MM.1S (cell line): ENCODE measurements around the gene CERKL.

Experiments used
- DNase-seq: peaks from one replicate; pipeline ENCODE4 v3.0.0-alpha.2; 2015
- H2AFZ ChIP-seq: fragments of 300-600 bp; sonication (generic); 2 replicates; pipeline ENCODE4 v1.6.0; 2016; ENCODE audit warnings: antibody characterized with exemption, low read length
- H3F3A ChIP-seq: fragments of 300-600 bp; sonication (generic); 2 replicates; pipeline ENCODE4 v1.6.1; 2016; ENCODE audit warnings: mild to moderate bottlenecking, antibody characterized with exemption, low read length, moderate library complexity, mixed read lengths; ENCODE audit not compliant: insufficient read depth
- H3K27ac ChIP-seq: fragments of 300-600 bp; sonication (generic); 2 replicates; pipeline ENCODE4 v1.5.1; 2016; ENCODE audit warnings: mild to moderate bottlenecking, low read length
- H3K27me3 ChIP-seq: fragments of 300-600 bp; sonication (generic); replicated peaks from 2 replicates; pipeline ENCODE4 v1.6.0; 2016; ENCODE audit warnings: low read length; ENCODE audit not compliant: insufficient read depth
- H3K36me3 ChIP-seq: fragments of 300-600 bp; sonication (generic); replicated peaks from 2 replicates; pipeline ENCODE4 v1.6.1; 2016; ENCODE audit warnings: mild to moderate bottlenecking, low read length, mixed read lengths; ENCODE audit not compliant: insufficient read depth
- H3K4me1 ChIP-seq: fragments of 300-600 bp; sonication (generic); 2 replicates; pipeline ENCODE4 v1.6.1; 2016; ENCODE audit warnings: low read length, mixed read lengths
- H3K4me2 ChIP-seq: fragments of 300-600 bp; sonication (generic); 2 replicates; pipeline ENCODE4 v1.6.0; 2016; ENCODE audit warnings: low read depth, low read length
- H3K4me3 ChIP-seq: fragments of 300-600 bp; sonication (generic); 2 replicates; pipeline ENCODE4 v1.5.1; 2016; ENCODE audit warnings: low read length, mixed read lengths
- H3K79me2 ChIP-seq: fragments of 300-600 bp; sonication (generic); 2 replicates; pipeline ENCODE4 v1.6.1; 2016; ENCODE audit warnings: mixed run types, low read length, mixed read lengths
- H3K9ac ChIP-seq: fragments of 300-600 bp; sonication (generic); 2 replicates; pipeline ENCODE4 v1.6.1; 2016; ENCODE audit warnings: low read length, mixed read lengths
- H3K9me2 ChIP-seq: fragments of 300-600 bp; sonication (generic); replicated peaks from 2 replicates; pipeline ENCODE4 v1.6.1; 2016; ENCODE audit warnings: mild to moderate bottlenecking, low read length, mixed read lengths; ENCODE audit not compliant: insufficient read depth
- H3K9me3 ChIP-seq: fragments of 300-600 bp; sonication (generic); replicated peaks from 2 replicates; pipeline ENCODE4 v1.6.1; 2016; ENCODE audit warnings: mild to moderate bottlenecking, low read length, mixed read lengths; ENCODE audit not compliant: insufficient read depth
- H4K20me1 ChIP-seq: fragments of 300-600 bp; sonication (generic); 2 replicates; pipeline ENCODE4 v1.6.1; 2016; ENCODE audit warnings: mild to moderate bottlenecking, low read length, moderate library complexity, mixed read lengths; ENCODE audit not compliant: insufficient read depth
- EZH2 ChIP-seq: fragments of 300-600 bp; sonication (generic); optimal IDR thresholded peaks from 2 replicates; pipeline ENCODE3; 2017; ENCODE audit warnings: low read depth, mild to moderate bottlenecking, antibody characterized with exemption, low read length, mixed read lengths
- EZH2phosphoT487 ChIP-seq: fragments of 300-600 bp; sonication (generic); IDR thresholded peaks from 2 replicates; pipeline ENCODE4 v1.6.1; 2018; ENCODE audit warnings: antibody characterized with exemption, low read length
- TF ChIP-seq, protein P1 (sequence below): fragments of 300-600 bp; sonication (generic); IDR thresholded peaks from 2 replicates; pipeline ENCODE4 v1.5.1; 2016; ENCODE audit warnings: antibody characterized with exemption, low read length, mixed read lengths

Gene CERKL

GRCh38 chr2:181575650-181576025 is 81.3 kb downstream of the CERKL start:
- H3K4me3 ChIP-seq = no peak overlapping the region
- peaks cover 4% of the 10 kb centered on the region; the same call in 1 of the 2 replicates for H3F3A ChIP-seq
- no peaks in the 10 kb centered on the region for H3K9me2 ChIP-seq
- H3K27ac ChIP-seq = no peak overlapping the region
- no peak overlapping the region for H2AFZ ChIP-seq
- no peak overlapping the region for H3K4me2 ChIP-seq
- TF ChIP-seq EZH2 = no peak
- TF ChIP-seq, protein P1, sequence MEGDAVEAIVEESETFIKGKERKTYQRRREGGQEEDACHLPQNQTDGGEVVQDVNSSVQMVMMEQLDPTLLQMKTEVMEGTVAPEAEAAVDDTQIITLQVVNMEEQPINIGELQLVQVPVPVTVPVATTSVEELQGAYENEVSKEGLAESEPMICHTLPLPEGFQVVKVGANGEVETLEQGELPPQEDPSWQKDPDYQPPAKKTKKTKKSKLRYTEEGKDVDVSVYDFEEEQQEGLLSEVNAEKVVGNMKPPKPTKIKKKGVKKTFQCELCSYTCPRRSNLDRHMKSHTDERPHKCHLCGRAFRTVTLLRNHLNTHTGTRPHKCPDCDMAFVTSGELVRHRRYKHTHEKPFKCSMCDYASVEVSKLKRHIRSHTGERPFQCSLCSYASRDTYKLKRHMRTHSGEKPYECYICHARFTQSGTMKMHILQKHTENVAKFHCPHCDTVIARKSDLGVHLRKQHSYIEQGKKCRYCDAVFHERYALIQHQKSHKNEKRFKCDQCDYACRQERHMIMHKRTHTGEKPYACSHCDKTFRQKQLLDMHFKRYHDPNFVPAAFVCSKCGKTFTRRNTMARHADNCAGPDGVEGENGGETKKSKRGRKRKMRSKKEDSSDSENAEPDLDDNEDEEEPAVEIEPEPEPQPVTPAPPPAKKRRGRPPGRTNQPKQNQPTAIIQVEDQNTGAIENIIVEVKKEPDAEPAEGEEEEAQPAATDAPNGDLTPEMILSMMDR = no peak
- no peak for TF ChIP-seq EZH2phosphoT487
- peaks cover 12% of the 10 kb centered on the region for H3K4me1 ChIP-seq
- no peak for DNase-seq
- no peaks in the 10 kb centered on the region for H3K27me3 ChIP-seq
- H3K36me3 ChIP-seq = no peaks in the 10 kb centered on the region
- H3K79me2 ChIP-seq = no peaks in the 10 kb centered on the region
- H4K20me1 ChIP-seq = no peaks in the 10 kb centered on the region
- no peak overlapping the region for H3K9ac ChIP-seq
- no peaks in the 10 kb centered on the region for H3K9me3 ChIP-seq

DNA sequence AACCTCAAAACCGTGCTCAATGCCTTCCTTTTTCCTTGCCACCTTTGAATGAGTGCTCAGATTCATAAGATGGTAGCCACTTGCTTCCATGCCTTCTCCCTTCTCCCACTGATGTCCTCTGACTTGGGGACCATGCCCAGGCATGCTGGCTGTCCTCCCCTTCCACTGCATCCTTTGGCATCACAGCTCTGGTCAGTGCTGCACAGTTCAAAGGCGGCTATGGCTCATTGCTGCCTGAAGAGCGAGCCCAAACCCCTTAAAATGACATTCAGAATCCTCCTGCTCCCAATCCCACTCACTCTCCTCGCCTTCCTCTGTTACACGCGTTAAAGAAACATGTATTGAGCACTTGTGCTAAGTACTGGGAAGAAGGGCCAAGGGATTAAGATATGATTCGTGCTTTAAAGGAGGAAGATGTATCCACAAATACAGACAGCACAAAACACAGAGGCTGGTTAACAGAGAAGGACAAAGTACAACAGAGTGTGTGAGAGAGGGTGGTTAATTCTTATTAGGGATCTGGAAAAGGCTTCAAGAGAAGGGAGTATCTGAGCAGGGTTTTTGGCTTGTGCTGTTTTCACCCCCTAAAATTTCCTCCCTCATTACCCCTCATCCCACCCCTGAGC is 81.8 kb downstream of the CERKL start:
- Histone ChIP-seq H3K4me3 (no peak overlapping the region), H3K36me3 (no peaks in the 10 kb centered on the region), H3K79me2 (no peaks in the 10 kb centered on the region), H2AFZ (no peak overlapping the region), H3K27me3 (no peaks in the 10 kb centered on the region), H3F3A (no peaks in the 10 kb centered on the region), H3K9me2 (no peaks in the 10 kb centered on the region), H3K9ac (no peak overlapping the region), H4K20me1 (no peaks in the 10 kb centered on the region), H3K9me3 (no peaks in the 10 kb centered on the region), H3K4me2 (no peak overlapping the region), H3K4me1 (peaks cover 7% of the 10 kb centered on the region), H3K27ac (no peak overlapping the region)
- DNase-seq = no peak
- TF ChIP-seq, protein P1 = no peak
- no peak for TF ChIP-seq EZH2phosphoT487
- no peak for TF ChIP-seq EZH2

DNA sequence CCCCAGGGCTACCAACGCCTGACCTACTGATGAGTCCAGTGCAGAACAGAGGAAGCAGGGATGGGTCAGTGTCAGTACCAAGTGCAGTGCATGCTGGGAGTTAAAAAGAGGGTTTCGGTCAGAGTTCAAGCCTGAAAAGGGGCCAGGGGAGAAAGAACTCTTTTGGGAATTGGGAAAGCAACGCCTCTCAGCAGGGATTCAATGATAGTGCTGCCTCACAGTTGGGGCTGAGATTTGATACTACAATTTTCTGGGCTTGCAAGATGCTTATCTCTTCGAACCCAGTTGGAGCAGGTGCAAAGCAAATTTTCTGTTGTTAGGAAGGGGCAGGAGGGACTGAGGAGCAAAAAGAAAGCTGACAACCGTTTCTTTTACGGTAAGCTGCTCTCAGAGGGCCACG is 82.6 kb downstream of the CERKL start:
- no peak overlapping the region for H3K4me2 ChIP-seq
- no peak overlapping the region for H3K9ac ChIP-seq
- no peak for DNase-seq
- H4K20me1 ChIP-seq = no peaks in the 10 kb centered on the region
- no peak overlapping the region for H2AFZ ChIP-seq
- H3K27ac ChIP-seq = no peak overlapping the region
- H3K4me1 ChIP-seq = peaks cover 5% of the 10 kb centered on the region; the same call in 1 of the 2 replicates
- H3K9me3 ChIP-seq = no peaks in the 10 kb centered on the region
- H3K4me3 ChIP-seq = no peak overlapping the region
- TF ChIP-seq EZH2phosphoT487 (no peak), EZH2 (no peak)
- TF ChIP-seq, protein P1 = no peak
- no peaks in the 10 kb centered on the region for H3K9me2 ChIP-seq
- H3K27me3 ChIP-seq = no peaks in the 10 kb centered on the region
- H3K36me3 ChIP-seq = no peaks in the 10 kb centered on the region
- H3K79me2 ChIP-seq = no peaks in the 10 kb centered on the region
- H3F3A ChIP-seq = no peaks in the 10 kb centered on the region
